Renal cortex interstitium (tissue), 15 donors: ENCODE data around the gene BET1L. TPM values are rescaled to one million over a fixed set of nuclear protein-coding genes. Genes with fewer than 3 reads are reported as not detected.
"Not testable (repeated sequence)": the region's sequence is repeated elsewhere in the genome, so short reads cannot be mapped to it uniquely, and the experiment has no call there.

ENCODE experiments used
- DNase-seq, 11 donors: peaks; one replicate each; pipeline ENCODE4 v3.0.0-alpha.2; 2013; ENCODE audit warnings: low read depth in 9 of 11, low spot score in 4 of 11; ENCODE audit errors: extremely low read depth in 1 of 11
- long read RNA-seq, 16 experiments: transcript quantifications; one replicate each; lab custom pipeline, GENCODE V29; 2026
- polyA plus RNA-seq, 3 donors: library from polyadenylated mRNA; unstranded; fragments of 120-200 nt; gene quantifications; one replicate each; pipeline ENCODE4 v1.2.1, GENCODE V29; 2013; ENCODE audit not compliant: insufficient read length in 3 of 3

BET1L gene, protein sequence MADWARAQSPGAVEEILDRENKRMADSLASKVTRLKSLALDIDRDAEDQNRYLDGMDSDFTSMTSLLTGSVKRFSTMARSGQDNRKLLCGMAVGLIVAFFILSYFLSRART
- polyA plus RNA-seq, result 10 to 100 TPM; 36.1 to 47.8 (median 46.2) TPM
- long read RNA-seq, donor 1, transcript BET1L-203 (4 exons, 2,819 nt), result major isoform, 13 of 14 reads
- long read RNA-seq, donor 1, partial matches to known transcripts, result 0 of 14 reads
- long read RNA-seq, donor 1, other reads (novel, unspliced or antisense), result 0 of 14 reads
- long read RNA-seq, donor 2, transcript BET1L-203 (4 exons, 2,819 nt), result major isoform, 13 of 15 reads
- long read RNA-seq, donor 2, partial matches to known transcripts, result 0 of 15 reads
- long read RNA-seq, donor 2, other reads (novel, unspliced or antisense), result 0 of 15 reads
- long read RNA-seq, donor 3, transcript BET1L-203 (4 exons, 2,819 nt), result major isoform, 24 of 24 reads
- long read RNA-seq, donor 3, partial matches to known transcripts, result 0 of 24 reads
- long read RNA-seq, donor 3, other reads (novel, unspliced or antisense), result 0 of 24 reads
- long read RNA-seq, donor 4, transcript BET1L-203 (4 exons, 2,819 nt), result major isoform, 9 of 9 reads
- long read RNA-seq, donor 4, partial matches to known transcripts, result 0 of 9 reads
- long read RNA-seq, donor 4, other reads (novel, unspliced or antisense), result 0 of 9 reads
- long read RNA-seq, donor 5, result 0 reads
- long read RNA-seq, donor 6, transcript BET1L-203 (4 exons, 2,819 nt), result major isoform, 9 of 10 reads
- long read RNA-seq, donor 6, partial matches to known transcripts, result 0 of 10 reads
- long read RNA-seq, donor 6, other reads (novel, unspliced or antisense), result 0 of 10 reads
- long read RNA-seq, donor 7, transcript BET1L-203 (4 exons, 2,819 nt), result major isoform, 16 of 17 reads
- long read RNA-seq, donor 7, partial matches to known transcripts, result 0 of 17 reads
- long read RNA-seq, donor 7, other reads (novel, unspliced or antisense), result 0 of 17 reads
- long read RNA-seq, donor 8, transcript BET1L-203 (4 exons, 2,819 nt), result major isoform, 31 of 39 reads
- long read RNA-seq, donor 8, transcript BET1L-201 (3 exons, 2,916 nt), result minor isoform, 7 of 39 reads
- long read RNA-seq, donor 8, partial matches to known transcripts, result 0 of 39 reads
- long read RNA-seq, donor 8, other reads (novel, unspliced or antisense), result 0 of 39 reads
- long read RNA-seq, donor 9, transcript BET1L-203 (4 exons, 2,819 nt), result major isoform, 13 of 13 reads
- long read RNA-seq, donor 9, partial matches to known transcripts, result 0 of 13 reads
- long read RNA-seq, donor 9, other reads (novel, unspliced or antisense), result 0 of 13 reads
- long read RNA-seq, donor 10, transcript BET1L-203 (4 exons, 2,819 nt), result major isoform, 14 of 15 reads
- long read RNA-seq, donor 10, partial matches to known transcripts, result 0 of 15 reads
- long read RNA-seq, donor 10, other reads (novel, unspliced or antisense), result 0 of 15 reads
- long read RNA-seq, donor 11, transcript BET1L-203 (4 exons, 2,819 nt), result major isoform, 12 of 86 reads
- long read RNA-seq, donor 11, partial matches to known transcripts, result 65 of 86 reads
- long read RNA-seq, donor 11, other reads (novel, unspliced or antisense), result 7 of 86 reads
- long read RNA-seq, donor 12, transcript BET1L-203 (4 exons, 2,819 nt), result major isoform, 6 of 7 reads
- long read RNA-seq, donor 12, partial matches to known transcripts, result 0 of 7 reads
- long read RNA-seq, donor 12, other reads (novel, unspliced or antisense), result 0 of 7 reads
- long read RNA-seq, donor 13, result 0 reads
- long read RNA-seq, donor 14, transcript BET1L-203 (4 exons, 2,819 nt), result major isoform, 9 of 11 reads
- long read RNA-seq, donor 14, partial matches to known transcripts, result 0 of 11 reads
- long read RNA-seq, donor 14, other reads (novel, unspliced or antisense), result 0 of 11 reads
- long read RNA-seq, donor 15, transcript BET1L-203 (4 exons, 2,819 nt), result major isoform, 6 of 7 reads
- long read RNA-seq, donor 15, partial matches to known transcripts, result 0 of 7 reads
- long read RNA-seq, donor 15, other reads (novel, unspliced or antisense), result 0 of 7 reads
- long read RNA-seq, donor 16, transcript BET1L-203 (4 exons, 2,819 nt), result major isoform, 31 of 38 reads
- long read RNA-seq, donor 16, transcript BET1L-201 (3 exons, 2,916 nt), result minor isoform, 7 of 38 reads
- long read RNA-seq, donor 16, partial matches to known transcripts, result 0 of 38 reads
- long read RNA-seq, donor 16, other reads (novel, unspliced or antisense), result 0 of 38 reads

GRCh38 chr11:207208-207862, at the start of gene BET1L, which contains the start of gene RIC8A:
TSS of gene BET1L (minus strand) at chr11:207399. CDS start at chr11:207321, 78 bp downstream.
TSS of gene RIC8A (plus strand) at chr11:207708. CDS start at chr11:208855, 1,147 bp downstream.
- peak; percentile 83 to 97 (median 94) for DNase-seq

DNA sequence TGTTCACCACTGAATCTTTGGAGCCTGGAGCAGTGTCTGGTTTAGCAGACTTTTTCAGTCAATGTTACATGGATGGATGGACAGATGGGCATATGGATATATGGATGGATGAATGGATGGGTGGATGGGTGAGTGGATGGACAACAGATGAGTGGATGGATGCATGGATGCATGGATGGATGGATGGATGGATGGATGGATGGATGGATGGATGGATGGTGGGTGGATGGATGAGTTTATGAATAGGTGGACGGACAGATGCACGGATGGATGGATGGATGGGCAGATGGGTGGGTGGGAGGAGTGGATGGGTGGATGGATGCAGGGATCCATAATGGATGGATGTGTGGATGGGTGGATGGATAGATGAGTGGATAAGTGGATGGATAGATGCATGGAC, 48.6 kb upstream of the BET1L start:
- no peak for DNase-seq

GRCh38 chr11:255176-255575, 48.0 kb upstream of the BET1L start:
- DNase-seq, result no peak

GRCh38 chr11:253886-254270, 46.7 kb upstream of the BET1L start:
- no peak for DNase-seq

DNA sequence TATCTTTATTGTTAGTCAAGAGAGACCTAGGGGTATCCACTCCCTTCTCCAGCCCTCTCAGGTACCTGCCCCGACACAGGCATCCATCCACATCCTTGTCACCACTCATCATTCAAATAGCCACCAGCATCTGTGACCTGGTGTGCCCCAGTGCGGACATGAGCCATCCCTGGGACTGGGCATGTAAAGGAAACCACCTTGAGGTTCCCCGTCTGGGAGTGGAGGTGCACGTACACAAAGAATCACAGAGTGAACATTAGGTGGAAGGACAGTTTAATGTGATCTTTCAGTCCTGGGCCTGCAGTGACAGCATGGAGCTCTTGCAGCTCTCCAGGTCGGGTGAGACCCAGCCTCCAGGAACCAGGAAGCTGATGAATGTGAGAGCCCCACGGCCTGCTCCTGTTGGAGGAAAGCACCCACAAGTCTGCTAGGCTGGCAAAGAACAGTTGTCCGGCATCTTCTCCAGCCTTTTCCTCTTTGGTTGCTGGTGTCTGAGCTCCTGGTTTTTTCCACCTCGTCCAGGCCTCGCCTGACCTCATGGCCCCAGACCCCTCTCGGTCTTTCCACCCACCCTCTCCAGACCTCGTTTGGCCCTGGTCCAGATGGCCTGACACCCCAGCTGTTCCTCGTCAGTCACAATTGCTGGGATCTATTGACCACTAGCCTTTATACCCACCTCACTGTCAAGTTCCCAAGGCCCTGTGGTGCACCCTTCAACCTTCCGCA, 46.1 kb upstream of the BET1L start:
- DNase-seq, result no peak

- DNase-seq, result no peak
Observed at GRCh38 chr11:252666-253065, 45.5 kb upstream of the BET1L start.

DNA sequence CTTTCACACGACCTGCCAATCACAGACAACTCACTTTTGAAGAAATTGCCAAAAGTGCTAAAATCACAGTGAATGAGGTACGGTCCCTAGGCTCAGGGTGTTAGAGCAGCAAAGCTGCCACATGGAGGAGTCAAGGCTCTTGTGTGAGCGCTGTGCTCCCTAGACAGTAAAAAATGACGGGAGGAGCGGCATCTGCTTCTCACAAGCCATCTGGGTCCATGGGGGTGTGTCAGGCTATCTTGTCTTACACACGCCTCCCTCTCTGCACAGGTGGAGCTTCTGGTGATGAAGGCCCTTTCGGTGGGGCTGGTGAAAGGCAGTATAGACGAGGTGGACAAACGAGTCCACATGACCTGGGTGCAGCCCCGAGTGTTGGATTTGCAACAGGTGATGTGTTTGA, 44.4 kb upstream of the BET1L start:
- DNase-seq, result no peak

DNA sequence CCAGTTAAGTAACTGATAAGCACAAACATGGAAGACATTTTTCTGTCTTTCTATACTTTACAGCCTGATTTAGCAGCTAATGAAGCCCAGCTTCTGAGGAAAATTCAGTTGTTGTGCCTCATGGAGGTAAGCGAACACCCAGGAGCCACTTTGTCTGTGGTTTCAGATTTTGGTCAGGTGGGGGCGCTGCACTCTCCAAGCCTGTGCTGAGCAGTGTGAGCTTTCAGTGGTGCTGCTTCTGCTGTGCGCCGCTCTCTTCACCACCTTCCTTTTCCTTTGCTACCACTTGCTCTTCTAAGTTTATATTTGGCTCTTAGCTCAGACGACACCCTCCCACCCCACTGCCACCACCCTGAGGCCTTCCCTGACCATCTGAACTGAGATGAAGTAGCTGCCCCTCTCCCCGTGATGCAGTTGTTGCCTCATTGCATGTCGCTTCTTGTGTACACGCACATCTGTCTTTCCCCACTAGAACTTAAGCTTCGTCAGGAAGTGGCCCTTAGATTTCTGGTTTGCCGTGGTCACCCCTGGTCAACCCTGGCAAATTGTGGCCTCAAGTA, 43.6 kb upstream of the BET1L start:
- DNase-seq, result peak in 3 of 11 donors; percentile 21 to 31 (median 24)

GRCh38 chr11:250274-250673, 43.1 kb upstream of the BET1L start:
- DNase-seq, result no peak

DNA sequence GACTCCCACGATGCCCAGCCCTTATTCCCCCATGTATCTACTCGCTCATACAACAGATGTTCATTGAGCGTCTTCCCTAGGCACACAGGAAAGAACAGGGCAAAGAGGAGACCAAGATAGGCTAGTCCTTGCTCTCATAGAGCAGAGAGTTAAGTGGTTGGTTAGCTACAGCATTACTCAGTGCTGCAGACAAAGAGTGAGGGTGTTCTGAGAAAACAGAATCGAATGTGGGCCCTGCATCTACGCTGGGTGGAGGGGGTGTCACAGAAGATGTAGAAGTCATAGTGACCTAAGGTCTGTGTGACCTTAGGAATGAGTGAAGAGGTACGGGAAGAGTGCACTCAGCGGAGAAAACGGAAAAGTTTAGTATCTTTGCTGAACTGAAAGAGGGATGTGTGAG, 41.9 kb upstream of the BET1L start:
- no peak for DNase-seq

GRCh38 chr11:244376-244775, 37.2 kb upstream of the BET1L start:
- DNase-seq, result no peak

DNA sequence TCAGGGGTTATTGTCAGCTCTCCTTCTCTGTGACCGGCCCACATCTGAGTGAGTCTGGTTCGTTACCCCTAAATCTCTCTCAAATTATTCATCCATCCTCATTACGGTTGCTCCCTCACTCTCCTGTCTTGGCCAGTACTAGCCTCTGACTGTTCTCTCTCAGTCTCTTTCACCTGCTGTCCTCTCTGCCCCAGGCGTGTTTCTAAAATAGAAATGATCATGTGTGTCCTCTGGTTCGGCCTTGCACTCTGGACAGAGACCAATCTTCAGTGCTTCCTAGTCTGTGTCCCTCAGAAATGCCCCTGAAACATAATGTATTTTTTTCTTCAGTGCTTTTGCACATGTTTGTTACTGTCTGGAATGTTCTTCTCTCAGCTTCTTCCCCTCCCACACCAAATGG, 34.4 kb upstream of the BET1L start:
- DNase-seq, result no peak

GRCh38 chr11:240315-240714, 33.1 kb upstream of the BET1L start:
- no peak for DNase-seq

DNA sequence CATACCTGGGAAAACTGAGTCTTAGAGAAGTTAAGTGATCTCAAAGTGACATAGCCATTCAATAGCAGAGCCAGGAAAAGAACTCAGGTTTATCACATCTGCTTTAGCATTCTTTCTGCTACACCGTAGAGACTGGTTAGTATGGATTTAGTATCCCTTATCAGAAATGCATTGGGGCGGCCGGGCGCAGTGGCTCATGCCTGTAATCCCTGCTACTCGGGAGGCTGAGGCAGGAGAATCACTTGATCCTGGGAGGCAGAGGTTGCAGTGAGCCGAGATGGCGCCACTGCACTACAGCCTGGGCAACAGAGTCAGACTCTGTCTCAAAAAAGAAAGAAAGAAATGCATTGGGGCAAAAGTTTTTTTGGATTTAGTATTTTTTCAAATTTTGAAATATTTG, 31.1 kb upstream of the BET1L start:
- not testable (repeated sequence) for DNase-seq

DNA sequence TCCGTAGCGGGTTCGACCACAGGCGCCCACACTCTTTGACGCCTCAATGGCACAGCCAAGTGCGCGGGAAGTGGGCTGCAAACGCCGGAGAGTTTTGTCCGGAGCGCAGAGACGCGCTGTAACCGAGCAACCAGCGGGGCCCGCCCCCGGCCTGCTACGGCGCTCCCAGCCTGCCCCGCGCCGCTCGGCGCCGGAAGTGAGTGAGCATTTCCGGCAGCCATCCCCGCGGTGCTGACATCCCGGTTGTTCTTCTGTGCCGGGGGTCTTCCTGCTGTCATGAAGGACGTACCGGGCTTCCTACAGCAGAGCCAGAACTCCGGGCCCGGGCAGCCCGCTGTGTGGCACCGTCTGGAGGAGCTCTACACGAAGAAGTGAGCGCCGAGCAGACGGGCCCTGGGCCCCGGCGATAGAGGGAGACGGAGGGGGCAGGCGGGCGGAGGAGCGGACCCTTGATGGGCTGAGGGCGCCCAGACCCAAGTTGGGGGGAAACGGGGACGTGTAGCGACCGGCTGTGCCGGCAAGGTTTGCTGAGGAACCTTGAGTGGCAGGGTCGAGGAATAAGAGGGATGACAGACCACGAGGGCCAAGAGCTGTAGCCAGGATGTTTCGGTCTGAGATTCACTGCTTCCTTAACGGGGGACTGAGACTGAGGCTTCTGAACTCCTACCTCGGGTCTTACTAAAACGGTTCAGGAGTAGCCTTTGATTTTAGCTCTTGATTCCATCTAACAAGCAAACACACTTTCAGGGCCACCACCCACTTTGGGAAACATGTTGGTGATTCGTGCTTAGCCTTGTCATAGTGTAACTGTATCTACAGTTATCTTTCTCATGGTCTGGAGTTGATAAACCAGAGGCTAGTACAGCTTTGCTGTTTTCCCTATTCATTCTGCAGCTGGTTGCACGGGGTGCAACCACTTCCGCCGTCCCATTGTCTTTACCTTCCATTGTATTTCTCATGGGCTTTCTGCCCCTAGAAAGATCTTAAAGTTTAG, 29.9 kb upstream of the BET1L start, which contains the start of gene PSMD13:
Gene PSMD13, plus strand, starts transcription at position 203 of the 994 bp plus-strand sequence. Its CDS starts 74 bp downstream, at position 277.
- peak in 10 of 11 donors; percentile 65 to 86 (median 79) for DNase-seq
